Measurements from ENCODE around the gene DDAH2.

The DDAH2 gene

DNA sequence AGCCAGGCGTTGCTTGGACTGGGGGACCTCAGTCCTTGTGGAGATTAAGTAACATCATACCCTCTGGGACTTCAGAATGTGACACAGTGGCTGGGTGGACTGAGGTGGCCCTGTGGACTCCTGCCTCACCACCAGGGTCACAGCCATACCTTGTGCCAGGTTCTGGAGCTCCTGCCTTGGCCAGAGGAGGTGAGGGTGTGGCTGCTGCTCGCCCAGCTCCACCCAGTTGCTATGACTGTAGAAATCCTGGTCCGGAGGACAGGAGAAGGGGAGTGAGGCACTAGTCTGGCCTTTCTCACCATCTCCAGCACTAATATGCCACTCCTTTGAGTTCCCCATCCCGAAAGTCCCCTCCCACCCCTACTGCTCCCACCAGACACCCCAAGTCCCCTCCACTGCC, 46.1 kb upstream of the DDAH2 start:
- Histone ChIP-seq H3K36me3 (ENCODE audit: insufficient read depth, insufficient read length, low read length) (peaks cover 32% of the 10 kb centered on the region), H3K4me1 (ENCODE audit: insufficient read depth, insufficient read length) (peaks cover 3% of the 10 kb centered on the region), H3K27me3 (ENCODE audit: insufficient read depth, insufficient read length) (no peaks in the 10 kb centered on the region), H3K9me3 (ENCODE audit: insufficient read depth, low read length) (no peaks in the 10 kb centered on the region), H3K4me3 (ENCODE audit: insufficient read length, low read depth) (no peak overlapping the region), H3K9ac (ENCODE audit: insufficient read length, low read depth) (no peak overlapping the region)
- no peak for DNase-seq (ENCODE audit: low read depth, low spot score)
- TF ChIP-seq SUZ12 (IDR thresholded peaks at IDR 0.05; ENCODE audit: extremely low read depth, insufficient read depth, insufficient read length) (no peak), YY1 (IDR thresholded peaks at IDR 0.05; ENCODE audit: insufficient read depth, insufficient read length) (no peak), ZNF274 (IDR thresholded peaks at IDR 0.05; ENCODE audit: low read depth, low read length) (no peak)

DNA sequence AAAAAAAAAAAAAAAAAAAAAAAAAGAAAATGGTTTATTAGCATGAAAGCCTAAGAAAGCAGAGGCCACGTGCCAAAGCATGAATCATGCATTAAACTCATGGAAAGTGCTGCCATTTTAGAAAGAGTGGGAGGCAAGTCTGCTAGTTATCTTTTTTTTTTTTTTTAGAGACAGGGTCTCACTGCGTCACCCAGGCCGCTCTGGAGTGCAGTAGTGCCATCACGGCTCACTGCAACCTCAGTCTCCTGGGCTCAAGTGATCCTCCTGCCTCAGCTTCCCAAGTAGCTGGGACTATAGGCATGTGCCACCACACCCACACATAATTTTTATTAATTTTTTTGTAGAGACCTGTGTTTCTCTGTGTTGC, 42.9 kb upstream of the DDAH2 start:
- Histone ChIP-seq H3K9ac (ENCODE audit: insufficient read length, low read depth) (no peak overlapping the region), H3K4me3 (ENCODE audit: insufficient read length, low read depth) (no peak overlapping the region), H3K9me3 (ENCODE audit: insufficient read depth, low read length) (no peaks in the 10 kb centered on the region), H3K36me3 (ENCODE audit: insufficient read depth, insufficient read length, low read length) (peaks cover under 1% of the 10 kb centered on the region), H3K4me1 (ENCODE audit: insufficient read depth, insufficient read length) (peaks cover under 1% of the 10 kb centered on the region), H3K27me3 (ENCODE audit: insufficient read depth, insufficient read length) (no peaks in the 10 kb centered on the region)
- DNase-seq (ENCODE audit: low read depth, low spot score), result no peak
- no peak for TF ChIP-seq SUZ12 (IDR thresholded peaks at IDR 0.05; ENCODE audit: extremely low read depth, insufficient read depth, insufficient read length)

DNA sequence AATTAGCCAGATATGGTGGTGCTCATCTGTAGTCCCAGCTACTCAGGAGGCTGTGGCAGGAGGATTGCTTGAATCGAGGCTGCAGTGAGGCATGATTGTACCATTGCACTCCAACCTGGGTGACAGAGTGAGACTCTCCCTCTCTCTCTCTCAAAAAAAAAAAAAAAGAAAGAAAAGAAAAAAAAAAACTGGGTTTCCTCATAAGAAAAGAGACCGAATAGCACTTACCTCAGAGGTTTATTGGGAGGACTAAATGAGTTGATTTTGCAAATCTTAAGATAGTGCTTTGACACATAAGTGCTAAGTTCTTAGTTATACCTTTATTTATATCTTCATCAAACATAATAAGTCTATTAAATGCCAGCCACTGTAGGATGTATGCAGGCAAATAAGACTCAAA, 41.8 kb upstream of the DDAH2 start:
- Histone ChIP-seq H3K36me3 (ENCODE audit: insufficient read depth, insufficient read length, low read length) (peaks cover under 1% of the 10 kb centered on the region), H3K4me3 (ENCODE audit: insufficient read length, low read depth) (no peak overlapping the region), H3K9me3 (ENCODE audit: insufficient read depth, low read length) (no peaks in the 10 kb centered on the region), H3K9ac (ENCODE audit: insufficient read length, low read depth) (no peak overlapping the region), H3K27me3 (ENCODE audit: insufficient read depth, insufficient read length) (no peaks in the 10 kb centered on the region), H3K4me1 (ENCODE audit: insufficient read depth, insufficient read length) (no peaks in the 10 kb centered on the region)
- no peak for DNase-seq (ENCODE audit: low read depth, low spot score)
- TF ChIP-seq YY1 (IDR thresholded peaks at IDR 0.05; ENCODE audit: insufficient read depth, insufficient read length) (no peak), ZNF274 (IDR thresholded peaks at IDR 0.05; ENCODE audit: low read depth, low read length) (no peak)

DNA sequence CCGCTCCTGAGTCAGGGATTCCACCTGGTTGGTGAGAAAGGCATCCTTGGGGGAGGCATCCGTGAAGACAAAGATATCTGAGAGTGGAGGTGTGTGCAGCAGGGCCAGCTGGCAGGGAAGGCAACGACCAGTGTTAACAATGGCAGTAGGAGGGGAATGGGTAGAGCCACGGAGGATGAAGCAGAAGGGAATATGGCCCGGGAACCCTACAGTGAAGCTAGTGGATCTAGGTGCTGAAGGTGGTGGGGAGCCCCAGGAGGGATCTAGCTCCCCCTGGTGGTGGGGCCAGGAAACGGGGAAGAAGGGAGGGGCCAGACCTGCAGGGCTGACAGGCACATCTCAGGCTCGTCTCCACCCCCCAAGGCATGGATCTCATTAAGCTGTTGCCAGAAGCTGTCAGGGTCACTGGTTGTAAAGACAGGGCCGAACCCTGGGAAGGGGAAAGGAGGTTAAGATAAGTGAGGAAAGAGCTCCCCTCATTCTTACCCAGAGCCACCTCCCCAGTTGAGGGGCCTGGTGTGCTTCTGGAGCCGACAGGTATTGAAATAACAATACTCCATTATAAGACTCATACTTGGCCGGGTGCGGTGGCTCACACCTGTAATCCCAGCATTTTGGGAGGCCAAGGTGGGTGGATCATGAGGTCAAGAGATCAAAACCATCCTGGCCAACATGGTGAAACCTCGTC, 40.7 kb upstream of the DDAH2 start:
- Histone ChIP-seq H3K36me3 (ENCODE audit: insufficient read depth, insufficient read length, low read length) (peaks cover 7% of the 10 kb centered on the region), H3K9me3 (ENCODE audit: insufficient read depth, low read length) (no peaks in the 10 kb centered on the region), H3K27me3 (ENCODE audit: insufficient read depth, insufficient read length) (no peaks in the 10 kb centered on the region), H3K9ac (ENCODE audit: insufficient read length, low read depth) (no peak overlapping the region), H3K4me3 (ENCODE audit: insufficient read length, low read depth) (no peak overlapping the region), H3K4me1 (ENCODE audit: insufficient read depth, insufficient read length) (no peaks in the 10 kb centered on the region)
- peak; percentile 32 for DNase-seq (ENCODE audit: low read depth, low spot score)
- no peak for TF ChIP-seq SUZ12 (IDR thresholded peaks at IDR 0.05; ENCODE audit: extremely low read depth, insufficient read depth, insufficient read length)
- no peak for TF ChIP-seq YY1 (IDR thresholded peaks at IDR 0.05; ENCODE audit: insufficient read depth, insufficient read length)
- TF ChIP-seq ZNF274 (IDR thresholded peaks at IDR 0.05; ENCODE audit: low read depth, low read length), result no peak

DNA sequence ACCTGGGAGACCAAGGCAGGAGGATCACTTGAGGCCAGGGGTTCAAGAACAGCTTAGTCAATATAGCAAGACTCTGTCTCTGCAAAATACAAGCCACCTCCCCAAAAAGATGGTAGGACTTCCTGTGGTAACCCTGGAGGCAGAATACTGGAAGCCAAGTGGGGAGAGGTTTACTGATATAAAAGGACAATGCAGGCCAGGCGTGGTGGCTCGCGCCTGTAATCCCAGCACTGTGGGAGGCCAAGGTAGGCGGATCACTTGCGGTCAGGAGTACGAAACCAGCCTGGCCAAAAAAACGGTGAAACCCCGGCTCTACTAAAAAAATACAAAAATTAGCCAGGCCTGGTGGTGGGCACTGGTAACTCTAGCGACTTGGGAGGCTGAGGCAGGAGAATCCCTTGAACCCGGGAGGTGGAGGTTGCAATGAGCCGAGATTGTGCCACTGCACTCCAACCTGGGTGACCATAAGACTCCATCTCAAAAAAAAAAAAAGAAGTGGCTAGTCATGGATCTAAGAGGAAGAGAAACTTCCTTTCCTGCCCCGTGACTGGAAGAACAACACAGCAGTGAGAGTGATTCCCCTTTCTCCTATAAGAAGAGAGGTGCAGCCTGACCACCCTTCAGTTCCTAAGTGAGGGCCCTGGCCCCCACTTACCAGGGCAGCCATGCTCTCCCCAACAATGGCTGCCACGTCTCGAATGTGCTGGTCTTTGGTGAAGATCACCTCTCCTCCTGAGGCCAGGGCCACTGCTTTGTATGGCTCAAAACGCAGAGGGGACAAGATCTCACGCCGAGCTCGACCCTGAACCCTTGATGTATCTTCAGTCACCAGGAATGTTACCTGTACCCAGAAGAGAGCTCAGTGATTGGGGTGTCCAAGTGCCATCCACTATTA, 39.5 kb upstream of the DDAH2 start:
- no peak overlapping the region for H3K9ac ChIP-seq (ENCODE audit: insufficient read length, low read depth)
- H3K9me3 ChIP-seq (ENCODE audit: insufficient read depth, low read length), result no peaks in the 10 kb centered on the region
- no peaks in the 10 kb centered on the region for H3K4me1 ChIP-seq (ENCODE audit: insufficient read depth, insufficient read length)
- DNase-seq (ENCODE audit: low read depth, low spot score), result no peak
- H3K27me3 ChIP-seq (ENCODE audit: insufficient read depth, insufficient read length), result no peaks in the 10 kb centered on the region
- H3K4me3 ChIP-seq (ENCODE audit: insufficient read length, low read depth), result no peak overlapping the region
- no peak for TF ChIP-seq SUZ12 (IDR thresholded peaks at IDR 0.05; ENCODE audit: extremely low read depth, insufficient read depth, insufficient read length)
- TF ChIP-seq YY1 (IDR thresholded peaks at IDR 0.05; ENCODE audit: insufficient read depth, insufficient read length), result no peak
- TF ChIP-seq ZNF274 (IDR thresholded peaks at IDR 0.05; ENCODE audit: low read depth, low read length), result no peak
- H3K36me3 ChIP-seq (ENCODE audit: insufficient read depth, insufficient read length, low read length), result peaks cover 16% of the 10 kb centered on the region

DNA sequence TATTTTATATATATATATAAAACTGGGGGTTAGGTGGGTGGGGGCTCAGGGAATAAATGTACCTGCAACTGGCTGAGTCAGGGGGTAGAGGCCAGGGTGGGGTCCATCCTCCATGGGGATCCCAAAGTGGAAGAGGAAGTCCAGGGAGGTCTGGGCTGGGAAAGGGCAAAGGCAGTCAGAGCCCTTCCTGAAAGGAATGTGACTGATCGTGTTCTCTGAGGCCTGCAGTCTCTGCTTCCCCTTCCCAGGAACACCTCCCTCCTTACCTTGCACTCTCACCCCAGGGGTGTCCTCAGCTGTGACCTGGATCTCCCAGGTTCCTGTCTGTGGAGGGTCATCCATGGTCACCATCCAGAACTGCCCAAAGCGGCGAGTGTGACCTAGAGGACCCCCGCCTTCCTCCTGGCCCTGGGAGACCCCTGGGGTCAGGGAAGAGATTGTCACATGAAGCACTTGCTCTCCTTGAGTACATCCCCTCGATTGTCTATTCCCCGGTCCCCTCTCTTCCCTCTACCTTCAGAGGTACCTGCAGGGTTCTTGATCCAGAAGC, 38.1 kb upstream of the DDAH2 start:
- DNase-seq (ENCODE audit: low read depth, low spot score), result no peak
- H3K4me1 ChIP-seq (ENCODE audit: insufficient read depth, insufficient read length), result peaks cover 6% of the 10 kb centered on the region
- TF ChIP-seq ZNF274 (IDR thresholded peaks at IDR 0.05; ENCODE audit: low read depth, low read length) (no peak), YY1 (IDR thresholded peaks at IDR 0.05; ENCODE audit: insufficient read depth, insufficient read length) (no peak), SUZ12 (IDR thresholded peaks at IDR 0.05; ENCODE audit: extremely low read depth, insufficient read depth, insufficient read length) (no peak)
- no peaks in the 10 kb centered on the region for H3K27me3 ChIP-seq (ENCODE audit: insufficient read depth, insufficient read length)
- no peaks in the 10 kb centered on the region for H3K9me3 ChIP-seq (ENCODE audit: insufficient read depth, low read length)
- peaks cover 18% of the 10 kb centered on the region for H3K36me3 ChIP-seq (ENCODE audit: insufficient read depth, insufficient read length, low read length)
- H3K9ac ChIP-seq (ENCODE audit: insufficient read length, low read depth), result no peak overlapping the region
- no peak overlapping the region for H3K4me3 ChIP-seq (ENCODE audit: insufficient read length, low read depth)

Measured in NT2/D1 (cell line).